Measurements from ENCODE around the gene LMF1.

- TF ChIP-seq CTCF (IDR thresholded peaks at IDR 0.05) (no peak), POLR2A (IDR thresholded peaks at IDR 0.05) (no peak)
Measured at GRCh38 chr16:907842-908241, 62.9 kb downstream of the LMF1 start.
